Mucosa of descending colon (tissue), 3 donors: Measurements from ENCODE around the gene MIEF1. TPM values are rescaled to one million over a fixed set of nuclear protein-coding genes. Genes with fewer than 3 reads are reported as not detected.

Source experiments
- ATAC-seq: fragments of 200-7000 bp; cut with Tn5 transposase; one replicate; pipeline ENCODE4 v1.9.1; 2020; ENCODE audit warnings: mild to moderate bottlenecking, moderate library complexity
- DNase-seq, 3 donors: peaks; one replicate each; pipeline ENCODE4 v3.0.0-alpha.2; 2020
- H3K36me3 ChIP-seq: fragments of 200-600 bp; one replicate; pipeline ENCODE4 v1.8.0; 2021; ENCODE audit warnings: low read depth, mild to moderate bottlenecking
- H3K4me1 ChIP-seq: fragments of 200-600 bp; one replicate; pipeline ENCODE4 v1.8.0; 2021; ENCODE audit warnings: low read depth, mild to moderate bottlenecking
- H3K4me3 ChIP-seq: fragments of 200-600 bp; one replicate; pipeline ENCODE4 v1.8.0; 2021; ENCODE audit warnings: mild to moderate bottlenecking
- H3K9me3 ChIP-seq: fragments of 200-600 bp; one replicate; pipeline ENCODE4 v1.8.0; 2021; ENCODE audit warnings: mild to moderate bottlenecking
- CTCF ChIP-seq: fragments of 200-600 bp; IDR thresholded peaks from one replicate; pipeline ENCODE4 v1.8.0; 2022; ENCODE audit warnings: antibody characterized with exemption, mild to moderate bottlenecking
- intact Hi-C, 2 donors: fragments of 100-400 bp; cut with DNase I in 1 of 2; cut with micrococcal nuclease in 1 of 2; formaldehyde crosslinking; loops; one replicate each; pipeline versions ENCODE4 v1.11.0 to v1.11.1; 2022; cut with DNase I, micrococcal nuclease
- long read RNA-seq, 2 donors: library from polyadenylated mRNA; unstranded; transcript quantifications; one replicate each; pipeline ENCODE4 v2.0.0, GENCODE V29; 2019 to 2021
- total RNA-seq, 3 donors: library from RNA; stranded (reverse); fragmentation: NEBNext Ultra II Directional in 2 of 3; extraction: Animal tissue kit (Norgen Biotek cat#: 25700) in 2 of 3; gene quantifications; one replicate each; pipeline versions ENCODE4 v1.2.1 to v1.2.4, GENCODE V29; 2021 to 2023
- donor health status: DM: no; HTN: no; CAD: no; lungs with moderate emphysema.
- donor health status: DM: no; HTN: no; CAD: no.
- donor health status: DM: no; HTN: yes; CAD: no.

The MIEF1 gene
- total RNA-seq = 10 to 100 TPM; 29.8 to 38.4 (median 34.0) TPM
- long read RNA-seq, donor 1, full-length matches to known transcripts = 8 of 19 reads
- long read RNA-seq, donor 1, partial matches to known transcripts = 0 of 19 reads
- long read RNA-seq, donor 1, other reads (novel, unspliced or antisense) = 11 of 19 reads
- long read RNA-seq, donor 2, full-length matches to known transcripts = 8 of 11 reads
- long read RNA-seq, donor 2, partial matches to known transcripts = 1 of 11 reads
- long read RNA-seq, donor 2, other reads (novel, unspliced or antisense) = 2 of 11 reads

- Histone ChIP-seq H3K36me3 (peaks cover 15% of the 10 kb centered on the region), H3K4me3 (peak within 1 kb of the TSS; percentile 91), H3K9me3 (no peaks in the 10 kb centered on the region), H3K4me1 (peaks cover 19% of the 10 kb centered on the region)
- ATAC-seq (peak; percentile 99), DNase-seq (peak; percentile 98 to 99 (median 99))
- no peak for TF ChIP-seq CTCF
- intact Hi-C loops = no loop called here
These were observed at the start of gene MIEF1 for GRCh38 chr22:39502109-39502788. Gene MIEF1 (plus strand): TSS chr22:39502290. CDS start chr22:39511295, 9,005 bp downstream.

GRCh38 chr22:39452740-39453040, 49.4 kb upstream of the MIEF1 start:
- H3K4me3 ChIP-seq = no peak overlapping the region
- TF ChIP-seq CTCF = no peak
- H3K36me3 ChIP-seq = no peaks in the 10 kb centered on the region
- DNase-seq = no peak
- no peaks in the 10 kb centered on the region for H3K9me3 ChIP-seq
- no peak for ATAC-seq
- intact Hi-C loops = no loop called here
- peaks cover 2% of the 10 kb centered on the region for H3K4me1 ChIP-seq

GRCh38 chr22:39453765-39454378, 48.2 kb upstream of the MIEF1 start:
- ATAC-seq = no peak
- DNase-seq = no peak
- Histone ChIP-seq H3K4me1 (peaks cover 2% of the 10 kb centered on the region), H3K9me3 (no peaks in the 10 kb centered on the region), H3K4me3 (no peak overlapping the region), H3K36me3 (no peaks in the 10 kb centered on the region)
- intact Hi-C loops = no loop called here
- TF ChIP-seq CTCF = no peak

- Histone ChIP-seq H3K4me3 (no peak overlapping the region), H3K4me1 (peaks cover 2% of the 10 kb centered on the region), H3K9me3 (no peaks in the 10 kb centered on the region), H3K36me3 (no peaks in the 10 kb centered on the region)
- no peak for TF ChIP-seq CTCF
- ATAC-seq (peak; percentile 77), DNase-seq (no peak)
- intact Hi-C loops = no loop called here
These were observed 47.7 kb upstream of the MIEF1 start for GRCh38 chr22:39454385-39454871.

- Histone ChIP-seq H3K9me3 (no peaks in the 10 kb centered on the region), H3K4me1 (peaks cover 2% of the 10 kb centered on the region), H3K4me3 (no peak within 1 kb of the TSS), H3K36me3 (no peaks in the 10 kb centered on the region)
- intact Hi-C loops = no loop called here
- TF ChIP-seq CTCF = no peak
- ATAC-seq = no peak
- no peak for DNase-seq
These were observed 45.4 kb upstream of the MIEF1 start, which contains the start of gene MGAT3 for GRCh38 chr22:39456522-39457197. Gene MGAT3 (plus strand): TSS chr22:39457012. CDS start chr22:39487348, 30,336 bp downstream.
